Karpas-422 (cell line): Measurements from ENCODE around the gene SLF2. TPM values are rescaled to one million over a fixed set of nuclear protein-coding genes. Genes with fewer than 3 reads are reported as not detected.

Experiments used
- DNase-seq: peaks from one replicate; pipeline ENCODE4 v3.0.0-alpha.2; 2015
- H2AFZ ChIP-seq: fragments of 200-600 bp; sonication (generic); 2 replicates; pipeline ENCODE4 v1.6.1; 2014; ENCODE audit warnings: antibody characterized with exemption, low read length, mixed read lengths
- H3K27ac ChIP-seq: fragments of 200-600 bp; sonication (generic); 2 replicates; pipeline ENCODE4 v1.5.1; 2014; ENCODE audit warnings: mild to moderate bottlenecking, low read length, moderate library complexity
- H3K27me3 ChIP-seq: fragments of 200-600 bp; sonication (generic); 2 replicates; pipeline ENCODE4 v1.6.1; 2014; ENCODE audit warnings: low read length, mixed read lengths
- H3K36me3 ChIP-seq: fragments of 200-600 bp; sonication (generic); 2 replicates; pipeline ENCODE4 v1.6.1; 2014; ENCODE audit warnings: low read length, mixed read lengths; ENCODE audit not compliant: insufficient read depth
- H3K4me1 ChIP-seq: fragments of 200-600 bp; sonication (generic); 2 replicates; pipeline ENCODE4 v1.6.1; 2014; ENCODE audit warnings: mild to moderate bottlenecking, low read length, mixed read lengths
- H3K4me2 ChIP-seq: fragments of 200-600 bp; sonication (generic); 2 replicates; pipeline ENCODE4 v1.6.1; 2014; ENCODE audit warnings: low read length, low read depth, mild to moderate bottlenecking; ENCODE audit not compliant: poor library complexity, severe bottlenecking
- H3K4me3 ChIP-seq: fragments of 200-600 bp; sonication (generic); 2 replicates; pipeline ENCODE4 v1.5.1; 2014; ENCODE audit warnings: mild to moderate bottlenecking, antibody characterized with exemption, low read length, mixed read lengths
- H3K79me2 ChIP-seq: fragments of 200-600 bp; sonication (generic); 2 replicates; pipeline ENCODE4 v1.6.1; 2014; ENCODE audit warnings: mild to moderate bottlenecking, low read length, mixed read lengths
- H3K9ac ChIP-seq: fragments of 200-600 bp; sonication (generic); 2 replicates; pipeline ENCODE4 v1.6.0; 2014; ENCODE audit warnings: low read length
- H3K9me2 ChIP-seq: fragments of 200-600 bp; sonication (generic), shearing (Covaris generic); replicated peaks from 2 replicates; pipeline ENCODE4 v1.6.0; 2014; ENCODE audit warnings: mild to moderate bottlenecking, low read length, moderate library complexity; ENCODE audit not compliant: insufficient read depth
- H3K9me3 ChIP-seq: fragments of 300-700, 200-600 bp; sonication (generic); 2 replicates; pipeline ENCODE4 v1.6.1; 2014; ENCODE audit warnings: low read length, mixed read lengths
- H4K20me1 ChIP-seq: fragments of 200-600 bp; sonication (generic); 2 replicates; pipeline ENCODE4 v1.6.1; 2014; ENCODE audit warnings: mild to moderate bottlenecking, antibody characterized with exemption, low read length, low read depth; ENCODE audit not compliant: insufficient read depth
- total RNA-seq: library from RNA; depleted of rRNA; stranded (reverse); fragments of >200 nt; shearing (Covaris generic); gene quantifications from 2 replicates; pipeline ENCODE4 v1.2.3, GENCODE V29; 2014; ENCODE audit warnings: low replicate concordance

SLF2 gene
- total RNA-seq, 1 experiment from 2014 or later = 52.4 TPM

DNA sequence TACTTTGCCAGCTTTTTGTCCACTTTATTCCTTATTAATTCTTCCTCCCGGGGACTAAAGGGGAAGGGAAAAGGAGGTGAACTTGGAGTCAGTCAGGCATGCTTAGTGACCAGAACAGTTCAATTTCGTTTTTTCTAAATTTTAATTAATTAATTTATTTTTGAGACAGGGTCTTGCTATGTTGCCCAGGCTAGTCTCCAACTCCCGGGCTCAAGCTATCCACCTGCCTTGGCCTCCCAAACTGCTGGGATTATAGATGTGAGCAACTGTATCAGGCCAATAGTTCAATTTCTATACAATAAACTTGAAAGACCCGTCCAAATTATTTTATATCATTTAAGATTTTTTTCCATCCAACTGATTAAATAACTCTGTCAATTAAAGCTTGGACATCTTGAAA is 1.3 kb upstream of the SLF2 start:
- no peaks in the 10 kb centered on the region for H3K9me2 ChIP-seq
- no peaks in the 10 kb centered on the region for H3K27me3 ChIP-seq
- peaks cover 28% of the 10 kb centered on the region for H3K79me2 ChIP-seq
- peaks cover 15% of the 10 kb centered on the region; the same call in 1 of the 2 replicates for H3K36me3 ChIP-seq
- H3K4me3 ChIP-seq = peak overlapping the region; percentile 88
- H2AFZ ChIP-seq = no peak overlapping the region
- DNase-seq = no peak
- H3K4me2 ChIP-seq = peak overlapping the region; percentile 75
- no peaks in the 10 kb centered on the region for H3K9me3 ChIP-seq
- peaks cover 5% of the 10 kb centered on the region; the same call in 1 of the 2 replicates for H4K20me1 ChIP-seq
- H3K27ac ChIP-seq = no peak overlapping the region
- peak overlapping the region; percentile 71; the same call in 1 of the 2 replicates for H3K9ac ChIP-seq
- peaks cover 50% of the 10 kb centered on the region for H3K4me1 ChIP-seq

GRCh38 chr10:100912013-100912604 is 654 bp upstream of the SLF2 start:
- H3K4me3 ChIP-seq = peak overlapping the region; percentile 88
- DNase-seq = no peak
- 0 out of 2 replicates have a peak overlapping the region, but pooled peaks have one; percentile 3 for H3K27ac ChIP-seq
- H3K79me2 ChIP-seq = peaks cover 28% of the 10 kb centered on the region
- peak overlapping the region; percentile 34; the same call in 1 of the 2 replicates for H2AFZ ChIP-seq
- peaks cover 15% of the 10 kb centered on the region; the same call in 1 of the 2 replicates for H3K36me3 ChIP-seq
- H3K27me3 ChIP-seq = no peaks in the 10 kb centered on the region
- no peaks in the 10 kb centered on the region for H3K9me2 ChIP-seq
- H3K9ac ChIP-seq = peak overlapping the region; percentile 71
- peaks cover 48% of the 10 kb centered on the region for H3K4me1 ChIP-seq
- peaks cover 5% of the 10 kb centered on the region; the same call in 1 of the 2 replicates for H4K20me1 ChIP-seq
- H3K9me3 ChIP-seq = no peaks in the 10 kb centered on the region
- H3K4me2 ChIP-seq = peak overlapping the region; percentile 75

DNA sequence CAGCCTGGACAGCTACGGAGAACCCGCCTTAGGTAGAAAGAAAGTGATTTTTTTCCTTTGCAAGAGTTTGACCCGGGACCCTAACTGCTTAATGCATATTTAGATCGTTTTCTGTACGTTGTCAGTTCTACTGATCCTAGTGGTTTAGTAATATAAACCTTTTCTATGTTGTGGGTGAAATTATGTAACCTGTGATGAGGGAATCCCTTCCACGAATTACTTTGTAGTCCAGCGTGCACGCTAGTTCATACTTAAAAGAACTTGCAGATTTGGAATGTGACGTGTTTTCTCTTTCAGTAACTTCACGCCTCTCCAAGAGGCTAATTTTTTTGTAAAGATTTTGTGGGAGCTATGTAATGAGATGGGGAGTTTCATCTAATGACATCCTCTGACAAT is 705 bp downstream of the SLF2 start:
- Histone ChIP-seq H3K9me2 (no peaks in the 10 kb centered on the region), H3K4me1 (peaks cover 35% of the 10 kb centered on the region), H3K9me3 (no peaks in the 10 kb centered on the region), H3K27ac (no peak overlapping the region), H2AFZ (no peak overlapping the region), H3K9ac (peak overlapping the region; percentile 94), H4K20me1 (peaks cover 5% of the 10 kb centered on the region; the same call in 1 of the 2 replicates), H3K79me2 (peaks cover 28% of the 10 kb centered on the region), H3K4me2 (peak overlapping the region; percentile 75), H3K27me3 (no peaks in the 10 kb centered on the region), H3K36me3 (peaks cover 22% of the 10 kb centered on the region; the same call in 1 of the 2 replicates), H3K4me3 (peak overlapping the region; percentile 88)
- DNase-seq = no peak

DNA sequence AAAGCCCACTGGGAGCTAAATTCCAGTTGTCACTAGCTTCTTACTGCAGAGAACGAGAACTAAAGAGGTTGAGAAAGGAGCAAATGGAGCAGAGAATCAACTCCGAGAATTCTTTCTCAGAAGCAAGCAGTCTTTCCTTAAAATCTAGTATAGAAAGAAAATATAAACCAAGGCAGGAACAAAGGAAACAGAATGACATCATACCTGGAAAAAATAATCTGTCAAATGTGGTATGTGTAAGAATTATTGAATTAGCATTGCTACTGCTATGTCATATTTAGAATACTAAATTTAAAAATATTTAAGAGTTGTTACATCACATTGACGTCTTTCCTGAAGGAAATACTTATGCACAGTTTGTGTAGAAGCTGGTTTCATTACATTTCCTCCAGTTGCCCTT is 4.3 kb downstream of the SLF2 start:
- no peak overlapping the region for H2AFZ ChIP-seq
- H3K27ac ChIP-seq = no peak overlapping the region
- DNase-seq = no peak
- H4K20me1 ChIP-seq = peaks cover 5% of the 10 kb centered on the region; the same call in 1 of the 2 replicates
- no peak overlapping the region for H3K4me3 ChIP-seq
- H3K9me3 ChIP-seq = no peaks in the 10 kb centered on the region
- H3K9me2 ChIP-seq = no peaks in the 10 kb centered on the region
- no peak overlapping the region for H3K9ac ChIP-seq
- no peaks in the 10 kb centered on the region for H3K27me3 ChIP-seq
- peaks cover 28% of the 10 kb centered on the region for H3K79me2 ChIP-seq
- peaks cover 29% of the 10 kb centered on the region; the same call in 1 of the 2 replicates for H3K36me3 ChIP-seq
- peaks cover 22% of the 10 kb centered on the region for H3K4me1 ChIP-seq
- H3K4me2 ChIP-seq = no peak overlapping the region

DNA sequence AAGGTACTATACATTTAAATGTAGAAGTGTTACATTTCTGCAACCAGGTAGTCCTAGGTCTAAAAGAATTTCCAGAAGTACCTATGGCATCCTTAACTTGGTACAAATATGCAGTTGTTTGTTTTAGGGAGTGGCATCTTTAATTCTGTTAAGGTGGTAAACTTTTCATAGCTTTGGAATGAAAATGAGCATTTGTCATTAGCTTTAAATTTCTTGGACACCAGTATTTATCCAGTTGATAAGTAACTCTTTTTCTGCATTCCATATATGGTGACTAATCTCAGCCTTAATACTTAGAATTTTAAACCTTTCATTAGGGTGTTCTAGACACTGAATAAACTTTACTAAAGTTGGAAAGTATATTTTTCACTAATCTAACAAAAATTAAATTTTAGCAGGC is 10.8 kb downstream of the SLF2 start:
- Histone ChIP-seq H3K4me3 (no peak overlapping the region), H4K20me1 (no peaks in the 10 kb centered on the region), H3K4me2 (no peak overlapping the region), H3K36me3 (peaks cover 33% of the 10 kb centered on the region; the same call in 1 of the 2 replicates), H3K9me3 (no peaks in the 10 kb centered on the region), H3K79me2 (0 out of 2 replicates have a peak, but pooled peaks cover 8% of the 10 kb centered on the region), H2AFZ (no peak overlapping the region), H3K27ac (no peak overlapping the region), H3K9me2 (no peaks in the 10 kb centered on the region), H3K9ac (no peak overlapping the region), H3K27me3 (no peaks in the 10 kb centered on the region), H3K4me1 (no peaks in the 10 kb centered on the region)
- DNase-seq = no peak

- H3K4me2 ChIP-seq = no peak overlapping the region
- no peak overlapping the region for H3K4me3 ChIP-seq
- 0 out of 2 replicates have a peak, but pooled peaks cover 8% of the 10 kb centered on the region for H3K79me2 ChIP-seq
- no peaks in the 10 kb centered on the region for H3K27me3 ChIP-seq
- no peaks in the 10 kb centered on the region for H3K9me3 ChIP-seq
- no peaks in the 10 kb centered on the region for H3K4me1 ChIP-seq
- H3K9me2 ChIP-seq = no peaks in the 10 kb centered on the region
- H2AFZ ChIP-seq = no peak overlapping the region
- no peak overlapping the region for H3K9ac ChIP-seq
- no peak for DNase-seq
- peaks cover 53% of the 10 kb centered on the region for H3K36me3 ChIP-seq
- no peaks in the 10 kb centered on the region for H4K20me1 ChIP-seq
- H3K27ac ChIP-seq = no peak overlapping the region
These were observed 14.5 kb downstream of the SLF2 start for GRCh38 chr10:100927266-100927665.

DNA sequence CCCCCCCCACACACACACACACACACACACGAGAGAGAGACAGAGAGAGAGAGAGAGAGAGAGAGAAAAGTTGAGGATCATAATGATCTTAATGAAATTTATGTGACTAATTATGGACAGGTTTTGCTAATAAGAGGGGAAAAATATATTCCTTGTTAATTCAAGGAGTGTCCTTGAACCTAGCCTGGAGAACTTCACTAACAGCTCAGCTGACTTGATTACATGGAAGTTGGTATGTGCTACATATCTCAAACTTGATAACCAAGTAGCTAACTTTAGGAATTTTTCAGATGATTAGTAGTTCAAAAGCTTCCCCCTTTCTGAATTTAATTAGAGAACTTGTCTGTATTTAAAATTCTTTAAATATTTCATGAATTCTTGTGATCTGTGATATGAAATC is 15.3 kb downstream of the SLF2 start:
- Histone ChIP-seq H3K9me3 (no peaks in the 10 kb centered on the region), H3K4me1 (no peaks in the 10 kb centered on the region)

GRCh38 chr10:100930368-100930767 is 17.6 kb downstream of the SLF2 start:
- H3K4me2 ChIP-seq = no peak overlapping the region
- H3K79me2 ChIP-seq = 0 out of 2 replicates have a peak, but pooled peaks cover 7% of the 10 kb centered on the region
- peaks cover 53% of the 10 kb centered on the region for H3K36me3 ChIP-seq
- H3K27me3 ChIP-seq = no peaks in the 10 kb centered on the region
- no peak overlapping the region for H3K27ac ChIP-seq
- no peak overlapping the region for H3K9ac ChIP-seq
- no peaks in the 10 kb centered on the region for H4K20me1 ChIP-seq
- H3K4me3 ChIP-seq = no peak overlapping the region
- H3K9me2 ChIP-seq = no peaks in the 10 kb centered on the region
- no peak overlapping the region for H2AFZ ChIP-seq
- H3K9me3 ChIP-seq = no peaks in the 10 kb centered on the region
- H3K4me1 ChIP-seq = no peaks in the 10 kb centered on the region
- no peak for DNase-seq

More for the DNA sequence above, 15.3 kb downstream of the SLF2 start:
- Histone ChIP-seq H3K27me3 (no peaks in the 10 kb centered on the region), H4K20me1 (no peaks in the 10 kb centered on the region), H3K27ac (no peak overlapping the region), H2AFZ (no peak overlapping the region), H3K9ac (no peak overlapping the region), H3K36me3 (peaks cover 61% of the 10 kb centered on the region), H3K79me2 (0 out of 2 replicates have a peak, but pooled peaks cover 8% of the 10 kb centered on the region), H3K4me3 (no peak overlapping the region), H3K4me2 (no peak overlapping the region), H3K9me2 (no peaks in the 10 kb centered on the region)
- DNase-seq = no peak
